GM20000 (cell line): Measurements from ENCODE around the gene STRN3.
"Not testable (repeated sequence)": the region's sequence is repeated elsewhere in the genome, so short reads cannot be mapped to it uniquely, and the experiment has no call there.

Source experiments
- DNase-seq: peaks from one replicate; pipeline ENCODE4 v3.0.0; 2012; ENCODE audit warnings: low spot score
- TF ChIP-seq, protein P1 (sequence below): IDR thresholded peaks from 2 replicates; pipeline ENCODE4 v1.5.1; 2012; ENCODE audit warnings: mild to moderate bottlenecking, control low read depth; ENCODE audit errors: extremely low read depth, missing control alignments

STRN3 gene

DNA sequence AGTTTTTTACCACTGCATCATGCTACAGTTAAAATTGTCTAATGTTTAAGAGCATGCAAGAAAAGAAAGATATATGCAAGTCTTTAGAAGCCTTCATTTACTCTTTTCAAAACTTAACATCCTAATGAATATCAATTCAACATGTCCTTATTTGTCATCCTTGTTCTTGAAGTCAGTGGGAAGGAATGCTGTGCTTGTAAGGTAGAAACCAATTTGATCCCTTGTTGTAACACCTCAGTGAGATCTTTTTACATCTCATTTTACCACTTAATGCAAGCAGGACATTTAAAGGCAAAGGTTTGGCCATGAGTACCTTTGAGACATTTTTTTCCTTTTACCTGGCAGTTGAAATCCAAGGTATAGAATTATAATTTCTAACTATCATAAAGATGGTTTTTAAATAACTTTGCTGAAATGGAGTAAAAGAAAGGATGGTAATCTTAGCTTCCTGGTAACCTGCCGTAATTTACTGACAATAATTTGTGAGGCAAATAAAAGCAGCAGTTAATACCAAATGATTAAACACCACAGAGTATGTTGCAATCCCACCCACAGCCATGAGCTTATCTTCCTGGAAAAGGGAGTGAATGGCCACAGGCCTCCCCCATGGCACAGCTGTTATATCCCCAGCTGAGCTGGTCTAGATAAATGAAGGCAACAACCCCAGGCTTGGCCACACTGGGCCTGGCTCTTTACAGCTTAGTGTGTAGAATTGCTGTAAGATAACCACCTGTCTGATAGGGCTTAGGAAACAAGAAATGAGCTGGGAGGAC is 33.2 kb upstream of the STRN3 start:
- no peak for DNase-seq
- TF ChIP-seq, protein P1, sequence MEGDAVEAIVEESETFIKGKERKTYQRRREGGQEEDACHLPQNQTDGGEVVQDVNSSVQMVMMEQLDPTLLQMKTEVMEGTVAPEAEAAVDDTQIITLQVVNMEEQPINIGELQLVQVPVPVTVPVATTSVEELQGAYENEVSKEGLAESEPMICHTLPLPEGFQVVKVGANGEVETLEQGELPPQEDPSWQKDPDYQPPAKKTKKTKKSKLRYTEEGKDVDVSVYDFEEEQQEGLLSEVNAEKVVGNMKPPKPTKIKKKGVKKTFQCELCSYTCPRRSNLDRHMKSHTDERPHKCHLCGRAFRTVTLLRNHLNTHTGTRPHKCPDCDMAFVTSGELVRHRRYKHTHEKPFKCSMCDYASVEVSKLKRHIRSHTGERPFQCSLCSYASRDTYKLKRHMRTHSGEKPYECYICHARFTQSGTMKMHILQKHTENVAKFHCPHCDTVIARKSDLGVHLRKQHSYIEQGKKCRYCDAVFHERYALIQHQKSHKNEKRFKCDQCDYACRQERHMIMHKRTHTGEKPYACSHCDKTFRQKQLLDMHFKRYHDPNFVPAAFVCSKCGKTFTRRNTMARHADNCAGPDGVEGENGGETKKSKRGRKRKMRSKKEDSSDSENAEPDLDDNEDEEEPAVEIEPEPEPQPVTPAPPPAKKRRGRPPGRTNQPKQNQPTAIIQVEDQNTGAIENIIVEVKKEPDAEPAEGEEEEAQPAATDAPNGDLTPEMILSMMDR = no peak

DNA sequence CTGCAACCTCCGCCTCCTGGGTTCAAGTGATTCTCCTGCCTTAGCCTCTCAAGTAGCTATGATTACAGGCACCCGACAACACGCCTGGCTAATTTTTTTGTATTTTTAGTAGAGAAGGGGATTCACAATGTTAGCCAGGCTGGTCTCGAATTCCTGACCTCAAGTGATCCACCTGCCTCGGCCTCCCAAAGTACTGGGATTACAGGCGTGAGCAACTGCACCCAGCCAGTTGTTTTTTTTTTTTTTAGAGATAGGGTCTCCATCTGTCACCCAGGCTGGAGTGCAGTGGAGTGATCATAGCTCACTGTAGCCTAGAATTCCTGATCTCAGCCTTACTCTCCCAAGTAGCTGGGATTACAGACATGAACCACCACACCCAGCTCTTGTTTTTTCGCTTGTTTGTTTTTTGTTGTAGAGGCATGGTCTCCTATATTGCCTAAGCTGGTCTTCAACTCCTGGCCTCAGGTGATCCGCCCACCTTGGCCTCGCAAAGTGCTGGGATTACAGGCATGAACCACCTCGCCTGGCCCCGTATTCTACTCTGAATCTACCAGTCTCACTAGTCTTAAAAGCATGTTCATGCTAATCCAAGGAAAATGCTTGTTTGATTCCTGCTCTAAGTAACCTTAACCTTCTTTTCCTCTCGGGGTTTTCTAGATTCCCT is 31.7 kb upstream of the STRN3 start:
- TF ChIP-seq, protein P1 = no peak
- DNase-seq = no peak

DNA sequence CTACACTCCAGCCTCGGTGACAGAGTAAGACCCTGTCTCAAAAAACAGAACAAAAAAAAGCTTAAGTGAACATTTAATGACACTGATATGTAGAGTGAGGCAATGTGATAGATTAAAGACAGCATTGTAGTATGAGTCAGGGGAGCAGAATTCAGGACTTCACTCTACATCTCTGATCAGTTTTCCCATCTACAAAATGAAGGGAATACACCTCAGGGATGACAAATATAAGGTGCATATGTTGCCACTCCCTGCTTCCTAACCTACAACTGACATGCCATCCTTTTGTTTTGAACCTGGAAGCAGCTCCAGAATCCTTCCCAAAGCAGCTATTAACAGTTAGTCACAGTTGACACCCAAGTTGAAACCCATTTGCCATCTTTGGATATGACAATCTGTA is 30.9 kb upstream of the STRN3 start:
- TF ChIP-seq, protein P1 = no peak
- no peak for DNase-seq

DNA sequence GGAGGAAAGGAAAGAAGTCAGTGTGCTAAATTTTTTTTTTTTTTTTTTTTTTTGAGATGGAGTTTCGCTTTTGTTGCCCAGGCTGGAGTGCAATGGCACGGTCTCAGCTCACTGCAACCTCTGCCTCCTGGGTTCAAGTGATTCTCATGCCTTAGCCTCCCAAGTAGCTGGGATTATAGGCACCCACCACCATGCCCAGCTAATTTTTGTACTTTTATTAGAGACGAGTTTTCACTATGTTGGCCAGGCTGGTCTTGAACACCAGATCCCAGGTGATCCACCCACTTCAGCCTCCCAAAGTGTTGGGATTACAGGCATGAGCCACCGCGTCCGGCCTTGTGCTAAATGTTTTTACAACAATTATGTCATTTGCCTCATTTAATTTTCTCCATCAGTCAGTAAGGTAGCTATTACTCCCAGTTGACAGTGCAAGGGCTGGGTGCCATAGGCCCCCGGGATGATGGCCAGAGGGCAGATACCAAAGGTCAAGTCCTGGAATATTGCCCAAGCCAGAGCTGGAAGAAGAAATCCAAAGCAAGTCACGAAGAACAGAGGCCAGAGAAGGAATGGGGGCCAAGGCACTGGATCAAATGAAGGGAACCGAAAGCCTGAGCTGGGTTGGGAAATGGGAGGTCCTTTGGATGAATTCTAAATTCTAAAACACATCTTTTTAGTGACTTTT is 26.9 kb upstream of the STRN3 start:
- DNase-seq = not testable (repeated sequence)

DNA sequence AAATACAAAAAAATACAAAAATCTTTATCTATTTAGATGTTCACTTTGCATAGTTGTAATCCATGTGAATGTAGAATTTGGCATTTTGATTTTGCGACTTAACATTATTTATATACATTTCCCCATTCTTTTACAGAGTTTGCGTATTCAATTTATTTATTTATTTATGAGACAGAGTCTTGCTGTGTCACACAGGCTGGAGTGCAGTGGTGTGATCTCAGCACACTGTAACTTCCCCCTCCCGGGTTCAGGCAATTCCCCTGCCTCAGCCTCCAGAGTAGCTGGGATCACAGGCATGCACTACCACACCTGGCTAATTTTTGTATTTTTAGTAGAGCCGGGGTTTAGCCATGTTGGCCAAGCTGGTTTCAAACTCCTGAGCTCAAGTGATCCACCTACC is 25.3 kb upstream of the STRN3 start:
- no peak for DNase-seq
- TF ChIP-seq, protein P1 = no peak

DNA sequence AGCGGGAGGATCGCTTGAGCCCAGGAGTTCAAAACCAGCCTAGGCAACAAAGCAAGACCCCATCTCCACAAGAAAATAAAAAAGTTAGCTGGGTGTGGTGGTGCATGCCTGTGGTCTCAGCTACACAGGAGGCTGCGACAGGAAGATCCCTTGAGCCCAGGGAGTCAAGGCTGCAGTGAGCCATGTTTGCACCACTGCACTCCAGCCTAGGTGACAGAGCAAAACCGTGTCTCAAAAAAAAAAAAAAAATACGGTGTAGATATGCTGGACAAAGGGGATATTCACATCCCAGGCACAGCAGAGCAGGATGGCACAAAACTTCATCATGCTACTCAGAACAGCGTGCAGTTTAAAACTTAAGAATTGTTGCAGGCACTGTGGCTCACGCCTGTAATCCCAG is 24.8 kb upstream of the STRN3 start:
- TF ChIP-seq, protein P1 = no peak
- DNase-seq = no peak

DNA sequence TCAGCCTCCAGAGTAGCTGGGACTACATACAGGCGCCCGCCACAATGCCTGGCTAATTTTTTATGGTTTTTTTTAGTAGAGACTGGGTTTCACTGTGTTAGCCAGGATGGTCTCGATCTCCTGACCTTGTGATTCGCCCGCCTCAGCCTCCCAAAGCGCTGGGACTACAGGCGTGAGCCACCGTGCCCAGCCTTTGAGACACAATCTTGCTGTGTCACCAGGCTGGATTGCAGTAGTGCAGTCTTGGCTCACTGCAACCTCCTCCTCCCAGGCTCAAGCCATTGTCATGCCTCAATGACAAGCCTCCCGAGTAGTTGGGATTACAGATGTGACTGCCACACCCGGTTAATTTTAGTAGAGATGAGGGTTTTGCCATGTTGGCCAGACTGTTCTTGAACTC is 21.3 kb upstream of the STRN3 start:
- DNase-seq = no peak

More for the DNA sequence above, 21.3 kb upstream of the STRN3 start:
- TF ChIP-seq, protein P1 = no peak
